ENCODE data around the gene KRTCAP3. TPM values are rescaled to one million over a fixed set of nuclear protein-coding genes. Genes with fewer than 3 reads are reported as not detected.

Gene KRTCAP3
- total and polyA plus RNA-seq, 2 of the 4 experiments (the other 2 are of a cell fraction): 1.5 TPM; not detected in 1

GRCh38 chr2:27446057-27446456, 3.9 kb downstream of the KRTCAP3 start:
- Histone ChIP-seq H2AK5ac (ENCODE audit: low read depth, low read length) (no peak overlapping the region), H2AK9ac (replicated peaks; ENCODE audit: low read depth, low read length, poor library complexity) (no peak overlapping the region), H3K27me3 (ENCODE audit: control insufficient read depth, insufficient read depth, low read length) (no peaks in the 10 kb centered on the region), H3K79me1 (ENCODE audit: low read depth in 1 of 2, low read length in 2 of 2) (no peaks in the 10 kb centered on the region; a peak in 1 of 4 replicates), H2BK120ac (ENCODE audit: low read depth, low read length) (no peak overlapping the region), H3K9ac (ENCODE audit: low read depth, low read length) (no peak overlapping the region), H2BK15ac (ENCODE audit: low read depth, low read length) (no peak overlapping the region), H3K23ac (ENCODE audit: low read depth, low read length) (no peak overlapping the region), H4K91ac (ENCODE audit: insufficient read depth, low read depth, low read length) (no peak overlapping the region), H3K27ac (ENCODE audit: insufficient read depth, low read length) (no peak overlapping the region), H3K18ac (ENCODE audit: low read depth, low read length) (no peak overlapping the region), H3K4me1 (ENCODE audit: control insufficient read depth, insufficient read depth, low read length) (no peaks in the 10 kb centered on the region), H3K56ac (ENCODE audit: extremely low read depth, insufficient read depth, low read length) (no peak overlapping the region), H2BK20ac (ENCODE audit: low read depth, low read length) (no peak overlapping the region), H3K9me1 (ENCODE audit: insufficient read depth, low read length) (no peaks in the 10 kb centered on the region), H3K4me3 (ENCODE audit: insufficient read depth, low read depth, low read length) (no peak overlapping the region), H4K20me1 (ENCODE audit: insufficient read depth, low read length) (peaks cover 4% of the 10 kb centered on the region), H3K14ac (replicated peaks; ENCODE audit: low read depth, low read length) (no peak overlapping the region), H3K4me2 (ENCODE audit: low read depth, low read length) (no peak overlapping the region), H3K4ac (ENCODE audit: low read depth, low read length) (no peak overlapping the region), H2BK5ac (ENCODE audit: low read depth, low read length, poor library complexity, severe bottlenecking) (no peak overlapping the region), H4K8ac (ENCODE audit: low read depth in 2 of 2, low read length in 2 of 2) (no peak overlapping the region), H2AFZ (replicated peaks; ENCODE audit: low read length, poor library complexity) (no peak overlapping the region), H4K5ac (ENCODE audit: low read depth, low read length) (no peak overlapping the region), H3K36me3 (ENCODE audit: control insufficient read depth, insufficient read depth, low read length) (peaks cover 39% of the 10 kb centered on the region), H3K9me3 (ENCODE audit: control insufficient read depth, insufficient read depth, low read length) (no peaks in the 10 kb centered on the region)
- CTCF ChIA-PET: no interaction called here
- TF ChIP-seq NFE2L2 (IDR thresholded peaks at IDR 0.05; ENCODE audit: low read depth, low read length): no peak
- no peak for TF ChIP-seq CTCF (conservative IDR thresholded peaks at IDR 0.05; ENCODE audit: low read depth, low read length)
- no peak for TF ChIP-seq BHLHE40 (IDR thresholded peaks at IDR 0.05; ENCODE audit: low read depth, low read length)
- TF ChIP-seq MXI1 (IDR thresholded peaks at IDR 0.05; ENCODE audit: borderline replicate concordance, low read depth, low read length): no peak
- TF ChIP-seq CEBPB (IDR thresholded peaks at IDR 0.05; ENCODE audit: low read depth, low read length): peak; percentile 45
- no peak for TF ChIP-seq CHD1 (IDR thresholded peaks at IDR 0.05; ENCODE audit: low read depth, low read length)
- TF ChIP-seq POLR2A (IDR thresholded peaks at IDR 0.05; ENCODE audit: low read depth, low read length): no peak
- TF ChIP-seq FOS (IDR thresholded peaks at IDR 0.05; ENCODE audit: low read depth, low read length): no peak
- no peak for TF ChIP-seq SMC3 (IDR thresholded peaks at IDR 0.05; ENCODE audit: low read depth, low read length)
- no TSS peak for BruUV-seq (replicated peaks)
- in situ Hi-C loops (cut with MboI; ENCODE audit: low sequenced_read_pairs): no loop called here
- WGBS, 2 experiments (ENCODE audit: extremely low coverage in 2 of 2, insufficient read length in 1 of 2): no CpG with 5 or more reads among the region's 3 CpGs
- no peak for ATAC-seq (ENCODE audit: low read depth)
- intact Hi-C loops (cut with micrococcal nuclease): no loop called here
- POLR2A ChIA-PET (ENCODE audit: unreplicated experiment): interaction anchor here (0.5 kb wide), 1 partner anchor 8 kb away, joined by 3 read pairs; no protein-coding TSS in a partner anchor
- no peak for DNase-seq
- dilution Hi-C loops (cut with HindIII; ENCODE audit: low sequenced_read_pairs, unreplicated experiment): no loop called here

Measured in IMR-90 (cell line).